SK-N-SH treated with all-trans-retinoic acid at 6 μM for 48 hours (cell line): Measurements from ENCODE around the gene KRTAP2-2.

Source experiments
- ARNTL ChIP-seq: fragments of 450-650 bp; formaldehyde crosslinking; IDR thresholded peaks from 2 replicates; pipeline ENCODE4 v1.5.0; 2020; ENCODE audit warnings: low read depth, mild to moderate bottlenecking, moderate library complexity, borderline replicate concordance
- OSR1 ChIP-seq: fragments of 250-450 bp; sonication (Bioruptor Pico); IDR thresholded peaks from 2 replicates; pipeline ENCODE4 v1.8.0; 2022; ENCODE audit warnings: moderate library complexity, mild to moderate bottlenecking, inconsistent platforms
- SNAI2 ChIP-seq: fragments of 250-450 bp; sonication (Bioruptor Pico); IDR thresholded peaks from 2 replicates; pipeline ENCODE4 v1.5.0; 2020; ENCODE audit warnings: mild to moderate bottlenecking, moderate library complexity
- TCF4 ChIP-seq: fragments of 250-450 bp; sonication (Bioruptor Pico); IDR thresholded peaks from 2 replicates; pipeline ENCODE4 v1.8.0; 2021; ENCODE audit warnings: mild to moderate bottlenecking, moderate library complexity, borderline replicate concordance
- TOX ChIP-seq: fragments of 250-450 bp; sonication (Bioruptor Pico); IDR thresholded peaks from 2 replicates; pipeline ENCODE4 v1.8.0; 2021; ENCODE audit warnings: mild to moderate bottlenecking, moderate library complexity, borderline replicate concordance
- ZFP3 ChIP-seq: fragments of 250-450 bp; sonication (Bioruptor Pico); IDR thresholded peaks from 2 replicates; pipeline ENCODE4 v1.5.0; 2020; ENCODE audit warnings: mild to moderate bottlenecking, moderate library complexity
- ZNF565 ChIP-seq: fragments of 450-650 bp; formaldehyde crosslinking; conservative IDR thresholded peaks from 2 replicates; pipeline ENCODE4 v1.5.0; 2020; ENCODE audit warnings: low read depth, mild to moderate bottlenecking, moderate library complexity
- TF ChIP-seq, protein P1 (sequence below): fragments of 250-450 bp; sonication (Bioruptor Pico); IDR thresholded peaks from 2 replicates; pipeline ENCODE4 v1.5.1; 2020; ENCODE audit warnings: low read depth, mild to moderate bottlenecking, moderate library complexity

- TF ChIP-seq OSR1 (CRISPR knock-in tag) (no peak), ARNTL (CRISPR knock-in tag) (no peak), TCF4 (no peak), ZFP3 (CRISPR knock-in tag) (no peak), SNAI2 (CRISPR knock-in tag) (no peak), ZNF565 (CRISPR knock-in tag) (no peak), TOX (CRISPR knock-in tag) (no peak)
- TF ChIP-seq, protein P1, sequence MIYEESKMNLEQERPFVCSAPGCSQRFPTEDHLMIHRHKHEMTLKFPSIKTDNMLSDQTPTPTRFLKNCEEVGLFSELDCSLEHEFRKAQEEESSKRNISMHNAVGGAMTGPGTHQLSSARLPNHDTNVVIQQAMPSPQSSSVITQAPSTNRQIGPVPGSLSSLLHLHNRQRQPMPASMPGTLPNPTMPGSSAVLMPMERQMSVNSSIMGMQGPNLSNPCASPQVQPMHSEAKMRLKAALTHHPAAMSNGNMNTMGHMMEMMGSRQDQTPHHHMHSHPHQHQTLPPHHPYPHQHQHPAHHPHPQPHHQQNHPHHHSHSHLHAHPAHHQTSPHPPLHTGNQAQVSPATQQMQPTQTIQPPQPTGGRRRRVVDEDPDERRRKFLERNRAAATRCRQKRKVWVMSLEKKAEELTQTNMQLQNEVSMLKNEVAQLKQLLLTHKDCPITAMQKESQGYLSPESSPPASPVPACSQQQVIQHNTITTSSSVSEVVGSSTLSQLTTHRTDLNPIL (CRISPR knock-in tag), result no peak
These were observed 44.6 kb downstream of the KRTAP2-2 start for GRCh38 chr17:41010441-41010840.
